Esophagus (tissue), 2 donors: Measurements from ENCODE around the gene PTBP2. TPM values are rescaled to one million over a fixed set of nuclear protein-coding genes. Genes with fewer than 3 reads are reported as not detected.
"Not testable (repeated sequence)": the region's sequence is repeated elsewhere in the genome, so short reads cannot be mapped to it uniquely, and the experiment has no call there.

Experiments used
- H3K27ac ChIP-seq, 2 donors: one replicate each; pipeline ENCODE4 v1.5.1; 2013; ENCODE audit warnings: low read depth in 2 of 2, mild to moderate bottlenecking in 2 of 2, inconsistent platforms in 1 of 2, low read length in 1 of 2, moderate library complexity in 1 of 2
- H3K27me3 ChIP-seq, 2 donors: one replicate each; pipeline ENCODE4 v1.6.1; 2013; ENCODE audit warnings: low read length in 2 of 2, control low read depth in 1 of 2, mild to moderate bottlenecking in 1 of 2; ENCODE audit not compliant: insufficient read depth in 2 of 2, control insufficient read depth in 1 of 2
- H3K36me3 ChIP-seq, 2 donors: one replicate each; pipeline ENCODE4 v1.6.1; 2013; ENCODE audit warnings: low read length in 1 of 2; ENCODE audit not compliant: control insufficient read depth in 2 of 2, insufficient read depth in 2 of 2
- H3K4me1 ChIP-seq, 2 donors: one replicate each; pipeline ENCODE4 v1.6.1; 2013; ENCODE audit warnings: low read length in 1 of 2; ENCODE audit not compliant: control insufficient read depth in 2 of 2, insufficient read depth in 2 of 2
- H3K4me3 ChIP-seq, 2 donors: one replicate each; pipeline ENCODE4 v1.5.1; 2013; ENCODE audit warnings: low read length in 2 of 2, mild to moderate bottlenecking in 2 of 2, low read depth in 1 of 2, moderate library complexity in 1 of 2
- H3K9me3 ChIP-seq, 2 donors: one replicate each; pipeline ENCODE4 v1.6.1; 2013; ENCODE audit warnings: mild to moderate bottlenecking in 2 of 2, low read depth in 1 of 2, low read length in 1 of 2, moderate library complexity in 1 of 2; ENCODE audit not compliant: control insufficient read depth in 2 of 2, insufficient read depth in 1 of 2
- WGBS, 2 donors: extraction: QIAGEN DNeasy Blood & Tissue Kit; methylation state at CpG; one replicate each; pipeline ENCODE4 v1.1.7; 2013; 5-methylcytosine and 5-hydroxymethylcytosine counted together
- polyA plus RNA-seq, 2 donors: library from polyadenylated mRNA; stranded (reverse); fragments of 200-250 nt; gene quantifications; one replicate each; pipeline ENCODE4 v1.2.3, GENCODE V29; 2013
- donor health status: healthy with polysubstance abuse.
- donor health status: Bipolar disorder and iron deficiency.

The PTBP2 gene
- polyA plus RNA-seq, 2 donors, result 8.3 to 18.2 TPM

GRCh38 chr1:96792220-96792619, 70.6 kb downstream of the PTBP2 start:
- no peaks in the 10 kb centered on the region for H3K27me3 ChIP-seq
- no peak overlapping the region for H3K27ac ChIP-seq
- no peak overlapping the region for H3K4me3 ChIP-seq
- H3K4me1 ChIP-seq, result no peaks in the 10 kb centered on the region
- no peaks in the 10 kb centered on the region for H3K36me3 ChIP-seq
- H3K9me3 ChIP-seq, result no peaks in the 10 kb centered on the region
- WGBS, 2 donors, result 93 to 97% methylated on average over 4 of the region's 4 CpGs

DNA sequence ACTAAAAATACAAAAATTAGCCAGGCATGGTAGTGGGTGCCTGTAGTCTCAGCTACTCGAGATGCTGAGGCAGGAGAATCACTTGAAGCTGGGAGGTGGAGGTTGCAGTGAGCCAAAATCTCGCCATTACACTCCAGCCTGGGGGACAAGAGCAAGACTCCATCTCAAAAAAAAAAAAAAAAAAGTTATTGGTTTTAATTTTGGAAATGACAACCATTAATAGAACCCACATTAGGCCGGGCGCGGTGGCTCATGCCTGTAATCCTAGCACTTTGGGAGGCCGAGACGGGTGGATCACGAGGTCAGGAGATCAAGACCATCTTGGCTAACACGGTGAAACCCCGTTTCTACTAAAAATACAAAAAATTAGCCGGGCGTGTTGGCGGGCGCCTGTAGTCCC, 80.1 kb downstream of the PTBP2 start:
- not testable (repeated sequence) for H3K27me3 ChIP-seq, H3K9me3 ChIP-seq, H3K36me3 ChIP-seq, H3K4me3 ChIP-seq, H3K4me1 ChIP-seq, H3K27ac ChIP-seq
- WGBS, 2 donors, result 96 to 97% methylated on average over 8 to 9 of the region's 14 CpGs

GRCh38 chr1:96804648-96805047, 83.1 kb downstream of the PTBP2 start:
- Histone ChIP-seq H3K9me3 (peaks cover 0 to 2% of the 10 kb centered on the region in 2 donors), H3K27ac (no peak overlapping the region), H3K4me1 (no peaks in the 10 kb centered on the region), H3K36me3 (peaks cover 0 to 3% of the 10 kb centered on the region in 2 donors), H3K27me3 (no peaks in the 10 kb centered on the region), H3K4me3 (no peak overlapping the region)
- WGBS, 2 donors, result 67 to 68% methylated on average over 5 of the region's 5 CpGs

GRCh38 chr1:96808191-96808590, 86.6 kb downstream of the PTBP2 start:
- H3K27ac ChIP-seq, result no peak overlapping the region
- WGBS, 2 donors, result 59 to 65% methylated on average over 2 of the region's 2 CpGs

DNA sequence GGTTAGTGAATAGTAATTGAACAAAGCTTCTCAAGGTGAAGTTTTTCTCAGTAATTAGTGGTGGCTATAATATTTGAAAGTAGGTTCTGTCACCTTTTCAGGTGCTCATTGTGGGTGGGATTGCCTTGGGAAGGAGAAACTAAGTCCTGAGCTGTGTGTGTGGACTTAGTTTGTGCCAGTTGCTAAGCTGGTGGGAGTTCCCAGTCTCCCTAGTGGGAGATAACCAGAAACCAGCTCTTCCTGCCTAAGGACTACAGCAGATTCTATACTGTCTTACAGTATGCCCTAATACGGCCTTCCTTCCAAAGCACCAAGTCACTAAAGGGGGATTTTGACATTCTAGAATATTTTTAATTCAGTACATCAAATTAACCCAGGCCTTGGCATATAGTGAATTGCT, 94.3 kb downstream of the PTBP2 start:
- 96 to 98% methylated on average over 1 of the region's 1 CpG for WGBS, 2 donors
- Histone ChIP-seq H3K4me1 (no peaks in the 10 kb centered on the region), H3K27ac (no peak overlapping the region), H3K9me3 (no peaks in the 10 kb centered on the region), H3K36me3 (no peaks in the 10 kb centered on the region), H3K27me3 (no peaks in the 10 kb centered on the region), H3K4me3 (no peak overlapping the region)

More at GRCh38 chr1:96808191-96808590, 86.6 kb downstream of the PTBP2 start:
- Histone ChIP-seq H3K27me3 (no peaks in the 10 kb centered on the region), H3K36me3 (peaks cover 0 to 3% of the 10 kb centered on the region in 2 donors), H3K9me3 (peaks cover 0 to 2% of the 10 kb centered on the region in 2 donors), H3K4me3 (no peak overlapping the region), H3K4me1 (no peaks in the 10 kb centered on the region)

DNA sequence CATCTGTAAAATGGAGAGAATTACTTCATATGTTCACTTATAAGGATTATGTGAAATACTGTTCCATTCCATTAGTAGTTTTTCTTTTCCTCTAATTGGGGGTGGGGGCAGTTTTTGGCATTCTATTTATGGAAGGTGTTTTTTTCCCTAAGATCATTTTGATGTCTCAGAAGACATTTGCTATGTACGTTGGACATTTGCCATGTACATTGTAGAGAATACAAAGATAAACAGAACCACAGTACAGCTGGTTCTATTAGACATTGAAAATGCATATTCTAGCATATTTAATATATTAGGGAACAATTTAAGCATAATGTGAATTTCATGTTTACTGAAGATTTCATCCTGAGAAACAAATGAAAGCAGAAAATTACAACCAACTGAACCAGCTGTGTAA, 98.5 kb downstream of the PTBP2 start:
- 47 to 49% methylated on average over 1 of the region's 1 CpG for WGBS, 2 donors

GRCh38 chr1:96820671-96821070, 99.1 kb downstream of the PTBP2 start:
- no peak overlapping the region for H3K4me3 ChIP-seq
- 99 to 100% methylated on average over 1 of the region's 1 CpG for WGBS, 2 donors

More for the DNA sequence above, 98.5 kb downstream of the PTBP2 start:
- Histone ChIP-seq H3K27ac (no peak overlapping the region), H3K4me3 (no peak overlapping the region), H3K36me3 (no peaks in the 10 kb centered on the region), H3K27me3 (no peaks in the 10 kb centered on the region), H3K9me3 (no peaks in the 10 kb centered on the region), H3K4me1 (no peaks in the 10 kb centered on the region)

GRCh38 chr1:96825231-96825630, 103.6 kb downstream of the PTBP2 start:
- no peaks in the 10 kb centered on the region for H3K9me3 ChIP-seq
- H3K4me1 ChIP-seq, result no peaks in the 10 kb centered on the region
- no peak overlapping the region for H3K4me3 ChIP-seq
- no peaks in the 10 kb centered on the region for H3K36me3 ChIP-seq
- 72 to 100% methylated on average over 1 of the region's 1 CpG for WGBS, 2 donors
- H3K27ac ChIP-seq, result no peak overlapping the region
- no peaks in the 10 kb centered on the region for H3K27me3 ChIP-seq

More at GRCh38 chr1:96820671-96821070, 99.1 kb downstream of the PTBP2 start:
- H3K9me3 ChIP-seq, result no peaks in the 10 kb centered on the region
- H3K4me1 ChIP-seq, result no peaks in the 10 kb centered on the region
- H3K27ac ChIP-seq, result no peak overlapping the region
- H3K27me3 ChIP-seq, result no peaks in the 10 kb centered on the region
- no peaks in the 10 kb centered on the region for H3K36me3 ChIP-seq

GRCh38 chr1:96825950-96826576, 104.5 kb downstream of the PTBP2 start:
- Histone ChIP-seq H3K27ac (no peak overlapping the region), H3K4me1 (no peaks in the 10 kb centered on the region), H3K27me3 (no peaks in the 10 kb centered on the region), H3K4me3 (no peak overlapping the region), H3K36me3 (no peaks in the 10 kb centered on the region), H3K9me3 (no peaks in the 10 kb centered on the region)

GRCh38 chr1:96833376-96833775, 111.8 kb downstream of the PTBP2 start:
- H3K9me3 ChIP-seq, result no peaks in the 10 kb centered on the region
- no peak overlapping the region for H3K4me3 ChIP-seq
- no peaks in the 10 kb centered on the region for H3K4me1 ChIP-seq
- H3K36me3 ChIP-seq, result no peaks in the 10 kb centered on the region
- H3K27ac ChIP-seq, result no peak overlapping the region
- 83 to 91% methylated on average over 1 of the region's 1 CpG for WGBS, 2 donors
- no peaks in the 10 kb centered on the region for H3K27me3 ChIP-seq
